IMR-90 (cell line): ENCODE results near the gene MAP3K13. TPM values are rescaled to one million over a fixed set of nuclear protein-coding genes. Genes with fewer than 3 reads are reported as not detected.

Experiments used
- ATAC-seq: fragments of 200-7000 bp; cut with Tn5 transposase; 2 replicates; pipeline ENCODE4 v1.9.1; 2020; ENCODE audit warnings: low read depth, mild to moderate bottlenecking, moderate library complexity
- BruUV-seq: library from RNA; stranded (reverse); fragments of 400-500 nt; replicated peaks from 2 replicates; lab custom pipeline; 2021; lab: Mats Ljungman, UMichigan
- CTCF ChIA-PET: fragments of 300-600 bp; formaldehyde crosslinking; extraction: SDS; loops from one replicate; lab custom pipeline; 2021; ENCODE audit warnings: antibody characterized with exemption; lab: Yijun Ruan, JAX
- POLR2A ChIA-PET: fragments of 300-600 bp; sonication (Branson Sonifier 250); formaldehyde crosslinking; loops from one replicate; lab custom pipeline; 2022; ENCODE audit warnings: antibody characterized with exemption; ENCODE audit not compliant: unreplicated experiment; lab: Charles Lee
- DNase-seq: peaks from one replicate; pipeline ENCODE4 v3.0.0; 2013
- H2AFZ ChIP-seq: replicated peaks from 2 replicates; pipeline ENCODE3; 2013; ENCODE audit warnings: low read length, mild to moderate bottlenecking; ENCODE audit not compliant: poor library complexity
- H2AK5ac ChIP-seq: 2 replicates; pipeline ENCODE4 v1.6.1; 2013; ENCODE audit warnings: low read depth, low read length, inconsistent platforms
- H2AK9ac ChIP-seq: replicated peaks from 2 replicates; pipeline ENCODE3; 2013; ENCODE audit warnings: mild to moderate bottlenecking, low read depth, low read length, moderate library complexity; ENCODE audit not compliant: poor library complexity
- H2BK120ac ChIP-seq: 2 replicates; pipeline ENCODE4 v1.6.1; 2013; ENCODE audit warnings: low read depth, low read length, inconsistent platforms
- H2BK15ac ChIP-seq: 3 replicates; pipeline ENCODE4 v1.6.1; 2013; ENCODE audit warnings: low read depth, low read length, inconsistent platforms
- H2BK20ac ChIP-seq: 2 replicates; pipeline ENCODE4 v1.6.1; 2013; ENCODE audit warnings: low read depth, mild to moderate bottlenecking, inconsistent platforms, low read length, moderate library complexity
- H2BK5ac ChIP-seq: 2 replicates; pipeline ENCODE4 v1.6.1; 2013; ENCODE audit warnings: mild to moderate bottlenecking, low read depth, low read length, inconsistent platforms; ENCODE audit not compliant: poor library complexity, severe bottlenecking
- H3K14ac ChIP-seq: replicated peaks from 2 replicates; pipeline ENCODE4 v1.6.1; 2013; ENCODE audit warnings: low read depth, low read length, inconsistent platforms
- H3K18ac ChIP-seq: 2 replicates; pipeline ENCODE4 v1.6.1; 2013; ENCODE audit warnings: low read depth, low read length, control low read depth
- H3K23ac ChIP-seq: 2 replicates; pipeline ENCODE4 v1.6.1; 2013; ENCODE audit warnings: low read depth, low read length, inconsistent platforms
- H3K27ac ChIP-seq: 2 replicates; pipeline ENCODE4 v1.5.1; 2013; ENCODE audit warnings: mild to moderate bottlenecking, control low read depth, low read length; ENCODE audit not compliant: insufficient read depth
- H3K27me3 ChIP-seq: 2 replicates; pipeline ENCODE4 v1.6.1; 2013; ENCODE audit warnings: low read length; ENCODE audit not compliant: control insufficient read depth, insufficient read depth
- H3K36me3 ChIP-seq: 2 replicates; pipeline ENCODE4 v1.6.1; 2013; ENCODE audit warnings: low read length, mixed read lengths; ENCODE audit not compliant: control insufficient read depth, insufficient read depth
- H3K4ac ChIP-seq: 2 replicates; pipeline ENCODE4 v1.6.1; 2013; ENCODE audit warnings: low read depth, low read length, inconsistent platforms
- H3K4me1 ChIP-seq: 2 replicates; pipeline ENCODE4 v1.6.1; 2013; ENCODE audit warnings: low read length, mixed read lengths; ENCODE audit not compliant: control insufficient read depth, insufficient read depth
- H3K4me2 ChIP-seq: 2 replicates; pipeline ENCODE4 v1.6.1; 2013; ENCODE audit warnings: low read depth, mild to moderate bottlenecking, control low read depth, low read length, moderate library complexity
- H3K4me3 ChIP-seq: 2 replicates; pipeline ENCODE4 v1.5.1; 2013; ENCODE audit warnings: low read depth, mild to moderate bottlenecking, control low read depth, low read length, moderate library complexity; ENCODE audit not compliant: insufficient read depth
- H3K56ac ChIP-seq: 2 replicates; pipeline ENCODE4 v1.6.1; 2013; ENCODE audit warnings: low read length, inconsistent platforms; ENCODE audit not compliant: insufficient read depth; ENCODE audit errors: extremely low read depth
- H3K79me1 ChIP-seq, 2 experiments: 2 replicates each; pipeline ENCODE4 v1.6.1; 2013; ENCODE audit warnings: low read length in 2 of 2, inconsistent platforms in 1 of 2, low read depth in 1 of 2
- H3K9ac ChIP-seq: 2 replicates; pipeline ENCODE4 v1.6.1; 2013; ENCODE audit warnings: low read depth, low read length, control low read depth
- H3K9me1 ChIP-seq: 2 replicates; pipeline ENCODE4 v1.6.1; 2013; ENCODE audit warnings: low read length, inconsistent platforms; ENCODE audit not compliant: insufficient read depth
- H3K9me3 ChIP-seq: 2 replicates; pipeline ENCODE4 v1.6.1; 2013; ENCODE audit warnings: low read length; ENCODE audit not compliant: control insufficient read depth, insufficient read depth
- H4K20me1 ChIP-seq: 2 replicates; pipeline ENCODE4 v1.6.1; 2013; ENCODE audit warnings: low read length, inconsistent platforms; ENCODE audit not compliant: insufficient read depth
- H4K5ac ChIP-seq: 2 replicates; pipeline ENCODE4 v1.6.1; 2013; ENCODE audit warnings: mild to moderate bottlenecking, low read depth, low read length, control low read depth
- H4K8ac ChIP-seq, 2 experiments: 2 replicates each; pipeline ENCODE4 v1.6.1; 2013; ENCODE audit warnings: low read depth in 2 of 2, low read length in 2 of 2, control low read depth in 1 of 2, inconsistent platforms in 1 of 2
- H4K91ac ChIP-seq: 2 replicates; pipeline ENCODE4 v1.6.1; 2013; ENCODE audit warnings: low read depth, low read length, inconsistent platforms; ENCODE audit not compliant: insufficient read depth
- CEBPB ChIP-seq: IDR thresholded peaks from 2 replicates; pipeline ENCODE4 v1.6.1; 2012; ENCODE audit warnings: low read depth, low read length, improper control_type of control experiment
- CHD1 ChIP-seq: IDR thresholded peaks from 2 replicates; pipeline ENCODE4 v1.6.1; 2012; ENCODE audit warnings: low read depth, low read length, improper control_type of control experiment
- CTCF ChIP-seq: conservative IDR thresholded peaks from 2 replicates; pipeline ENCODE4 v1.5.1; 2012; ENCODE audit warnings: mild to moderate bottlenecking, low read depth, low read length, improper control_type of control experiment
- FOS ChIP-seq: fragments of 150-350 bp; IDR thresholded peaks from 2 replicates; pipeline ENCODE4 v1.6.1; 2016; ENCODE audit warnings: low read depth, low read length
- MXI1 ChIP-seq: IDR thresholded peaks from 2 replicates; pipeline ENCODE4 v1.6.1; 2012; ENCODE audit warnings: low read depth, mild to moderate bottlenecking, low read length, moderate library complexity, borderline replicate concordance
- NFE2L2 ChIP-seq: fragments of 150-350 bp; IDR thresholded peaks from 2 replicates; pipeline ENCODE4 v1.6.1; 2016; ENCODE audit warnings: low read depth, mild to moderate bottlenecking, low read length
- RAD21 ChIP-seq: IDR thresholded peaks from 2 replicates; pipeline ENCODE4 v1.6.1; 2012; ENCODE audit warnings: low read length, improper control_type of control experiment
- SMC3 ChIP-seq: fragments of 150-350 bp; IDR thresholded peaks from 2 replicates; pipeline ENCODE4 v1.6.1; 2016; ENCODE audit warnings: low read depth, mild to moderate bottlenecking, antibody characterized with exemption, low read length, moderate library complexity
- USF2 ChIP-seq: fragments of 150-350 bp; IDR thresholded peaks from 2 replicates; pipeline ENCODE4 v1.6.1; 2017; ENCODE audit warnings: mild to moderate bottlenecking, antibody characterized with exemption, low read length, low read depth
- WGBS, 2 experiments: methylation state at CpG; one replicate each; pipeline versions ENCODE4 v1.1.5 to v1.1.7; 2013; ENCODE audit warnings: missing lambda C conversion rate in 2 of 2; ENCODE audit not compliant: insufficient read length in 1 of 2; ENCODE audit errors: extremely low coverage in 2 of 2; 5-methylcytosine and 5-hydroxymethylcytosine counted together
- dilution Hi-C: fragments of 300-500 bp; cut with HindIII; formaldehyde crosslinking; loops from one replicate; pipeline ENCODE4 v1.14.3; 2018; ENCODE audit warnings: low sequenced_read_pairs; ENCODE audit not compliant: unreplicated experiment
- in situ Hi-C: fragments of 300-500 bp; cut with MboI; formaldehyde crosslinking; loops from 3 replicates; pipeline ENCODE4 v1.14.3; 2019; ENCODE audit warnings: low sequenced_read_pairs, inconsistent platforms, mixed read lengths
- intact Hi-C: fragments of 100-400 bp; cut with micrococcal nuclease; formaldehyde crosslinking; loops from 2 replicates; pipeline ENCODE4 v1.10.0; 2022
- polyA plus RNA-seq, 3 experiments: library from polyadenylated mRNA; depleted of rRNA; stranded (reverse); fragments of >200 nt; gene quantifications; 2 replicates each; pipeline ENCODE4 v1.2.3, GENCODE V29; 2012; ENCODE audit warnings: low replicate concordance in 1 of 3
- total RNA-seq: library from RNA; depleted of rRNA; stranded (reverse); fragments of >200 nt; gene quantifications from 2 replicates; pipeline ENCODE4 v1.2.3, GENCODE V29; 2012
- TF ChIP-seq, protein P1 (sequence below): fragments of 150-350 bp; IDR thresholded peaks from 2 replicates; pipeline ENCODE4 v1.6.1; 2016; ENCODE audit warnings: low read depth, mild to moderate bottlenecking, low read length, moderate library complexity, borderline replicate concordance

MAP3K13 gene
- total and polyA plus RNA-seq, 2 of the 4 experiments (the other 2 are of a cell fraction) = 9.9 to 17.6 TPM

GRCh38 chr3:185507883-185508282, 144.9 kb downstream of the MAP3K13 start:
- H3K56ac ChIP-seq = no peak overlapping the region
- no peak overlapping the region for H3K9ac ChIP-seq
- in situ Hi-C loops = no loop called here
- no peak overlapping the region for H2BK5ac ChIP-seq
- no peak overlapping the region for H3K18ac ChIP-seq
- POLR2A ChIA-PET = interaction anchor here (0.6 kb wide), 1 partner anchor 21 kb away, joined by 3 read pairs; no protein-coding TSS in a partner anchor
- H2AK9ac ChIP-seq = no peak overlapping the region
- peaks cover 13% of the 10 kb centered on the region; the same call in 1 of the 2 replicates for H3K27me3 ChIP-seq
- H3K4ac ChIP-seq = no peak overlapping the region
- H3K79me1 ChIP-seq = no peaks in the 10 kb centered on the region
- no peak overlapping the region for H3K14ac ChIP-seq
- CTCF ChIA-PET = no interaction called here
- dilution Hi-C loops = no loop called here
- ATAC-seq (no peak), DNase-seq (no peak)
- TF ChIP-seq CHD1 (no peak), CEBPB (no peak), SMC3 (no peak), MXI1 (no peak), USF2 (no peak), NFE2L2 (no peak), FOS (no peak), CTCF (no peak), RAD21 (no peak)
- TF ChIP-seq, protein P1, sequence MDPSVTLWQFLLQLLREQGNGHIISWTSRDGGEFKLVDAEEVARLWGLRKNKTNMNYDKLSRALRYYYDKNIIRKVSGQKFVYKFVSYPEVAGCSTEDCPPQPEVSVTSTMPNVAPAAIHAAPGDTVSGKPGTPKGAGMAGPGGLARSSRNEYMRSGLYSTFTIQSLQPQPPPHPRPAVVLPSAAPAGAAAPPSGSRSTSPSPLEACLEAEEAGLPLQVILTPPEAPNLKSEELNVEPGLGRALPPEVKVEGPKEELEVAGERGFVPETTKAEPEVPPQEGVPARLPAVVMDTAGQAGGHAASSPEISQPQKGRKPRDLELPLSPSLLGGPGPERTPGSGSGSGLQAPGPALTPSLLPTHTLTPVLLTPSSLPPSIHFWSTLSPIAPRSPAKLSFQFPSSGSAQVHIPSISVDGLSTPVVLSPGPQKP = no peak
- no peaks in the 10 kb centered on the region for H3K9me1 ChIP-seq
- no peaks in the 10 kb centered on the region for H4K20me1 ChIP-seq
- no peak overlapping the region for H3K27ac ChIP-seq
- intact Hi-C loops = no loop called here
- no peak overlapping the region for H3K4me2 ChIP-seq
- no peak overlapping the region for H4K5ac ChIP-seq
- H2BK15ac ChIP-seq = no peak overlapping the region
- no peak overlapping the region for H2BK120ac ChIP-seq
- H3K23ac ChIP-seq = no peak overlapping the region
- no peak overlapping the region for H2AK5ac ChIP-seq
- H3K4me3 ChIP-seq = no peak overlapping the region
- no peaks in the 10 kb centered on the region for H3K4me1 ChIP-seq
- H2BK20ac ChIP-seq = no peak overlapping the region
- no peak overlapping the region for H4K8ac ChIP-seq
- no peak overlapping the region for H4K91ac ChIP-seq
- H3K9me3 ChIP-seq = no peaks in the 10 kb centered on the region
- H2AFZ ChIP-seq = peak overlapping the region; percentile 2
- WGBS, 2 experiments = 60% methylated on average over 1 of the region's 6 CpGs; no CpG with 5 or more reads in 1 of the 2 experiments
- no peaks in the 10 kb centered on the region for H3K36me3 ChIP-seq
- BruUV-seq = no TSS peak
